Endothelial cell of umbilical vein (primary cell): ENCODE data around the gene DENND2A. TPM values are rescaled to one million over a fixed set of nuclear protein-coding genes. Genes with fewer than 3 reads are reported as not detected.

Experiments
- BruUV-seq: library from RNA; stranded (reverse); fragments of 400-500 nt; replicated peaks from 2 replicates; lab custom pipeline; 2021; lab: Mats Ljungman, UMichigan
- CTCF ChIA-PET: fragments of 300-600, 350-600 bp; sonication (Branson Sonifier 250); formaldehyde crosslinking; loops from one replicate; lab custom pipeline; 2021; ENCODE audit warnings: antibody characterized with exemption, inconsistent platforms; lab: Charles Lee
- POLR2A ChIA-PET: fragments of 300-600, 350-600 bp; sonication (Branson Sonifier 250); formaldehyde crosslinking; loops from one replicate; lab custom pipeline; 2021; ENCODE audit warnings: antibody characterized with exemption, inconsistent platforms; lab: Charles Lee
- DNase-seq: peaks from one replicate; pipeline ENCODE4 v3.0.0-alpha.2; 2011; ENCODE audit warnings: low read depth, low spot score
- FAIRE-seq: peaks from 2 replicates; lab custom pipeline; 2011; peaks lifted over from hg19 to GRCh38; lab: Jason Lieb, UNC
- H2AFZ ChIP-seq: 2 replicates; pipeline ENCODE4 v1.6.0; 2012; ENCODE audit warnings: low read depth, low read length, control low read depth, inconsistent platforms
- H3K27ac ChIP-seq: 2 replicates; pipeline ENCODE4 v1.5.1; 2011; ENCODE audit warnings: low read depth, mild to moderate bottlenecking, control low read depth, low read length, moderate library complexity; ENCODE audit not compliant: insufficient read depth
- H3K27me3 ChIP-seq, 2 experiments: 2 replicates each; pipeline versions ENCODE4 v1.6.0 to v1.6.1; 2011; ENCODE audit warnings: low read length in 2 of 2, mixed read lengths in 1 of 2; ENCODE audit not compliant: control insufficient read depth in 2 of 2, insufficient read depth in 2 of 2
- H3K36me3 ChIP-seq, 2 experiments: 2 replicates in 1 of 2; 3 replicates in 1 of 2; pipeline ENCODE4 v1.5.1; 2011; ENCODE audit warnings: low read length in 2 of 2, mild to moderate bottlenecking in 1 of 2, moderate library complexity in 1 of 2; ENCODE audit not compliant: control insufficient read depth in 2 of 2, insufficient read depth in 2 of 2; ENCODE audit errors: extremely low read depth in 1 of 2
- H3K4me1 ChIP-seq: 3 replicates; pipeline ENCODE4 v1.5.1; 2011; ENCODE audit warnings: mild to moderate bottlenecking, low read length; ENCODE audit not compliant: control insufficient read depth, insufficient read depth; ENCODE audit errors: extremely low read depth
- H3K4me2 ChIP-seq: 2 replicates; pipeline ENCODE4 v1.6.1; 2011; ENCODE audit warnings: low read length, control low read depth, mixed read lengths; ENCODE audit not compliant: insufficient read depth
- H3K4me3 ChIP-seq, 3 experiments: fragments of 200-600 bp in 1 of 3; sonication (generic), shearing (Covaris generic) in 1 of 3; replicated peaks in 1 of 3; 2 replicates each; pipeline ENCODE4 v1.5.1; 2011 to 2016; ENCODE audit warnings: control low read depth in 3 of 3, low read length in 3 of 3, mild to moderate bottlenecking in 2 of 3, inconsistent platforms in 1 of 3, low read depth in 1 of 3, moderate library complexity in 1 of 3; ENCODE audit not compliant: insufficient read depth in 1 of 3
- H3K79me2 ChIP-seq: 2 replicates; pipeline ENCODE4 v1.6.0; 2012; ENCODE audit warnings: low read length, inconsistent platforms; ENCODE audit not compliant: control insufficient read depth, insufficient read depth
- H3K9ac ChIP-seq: replicated peaks from 2 replicates; pipeline ENCODE3; 2011; ENCODE audit warnings: low read length, control low read depth; ENCODE audit not compliant: insufficient read depth; ENCODE audit errors: extremely low read depth
- H3K9me1 ChIP-seq: replicated peaks from 3 replicates; pipeline ENCODE4 v1.6.0; 2011; ENCODE audit warnings: mild to moderate bottlenecking, low read length; ENCODE audit not compliant: control insufficient read depth, insufficient read depth; ENCODE audit errors: extremely low read depth
- H3K9me3 ChIP-seq: replicated peaks from 2 replicates; pipeline ENCODE4 v1.5.1; 2012; ENCODE audit warnings: low read length, inconsistent platforms; ENCODE audit not compliant: control insufficient read depth, insufficient read depth
- H4K20me1 ChIP-seq: replicated peaks from 2 replicates; pipeline ENCODE3; 2011; ENCODE audit warnings: mild to moderate bottlenecking, low read length; ENCODE audit not compliant: control insufficient read depth, insufficient read depth; ENCODE audit errors: extremely low read depth
- EZH2 ChIP-seq: IDR thresholded peaks from 2 replicates; pipeline ENCODE4 v1.6.1; 2012; ENCODE audit warnings: borderline replicate concordance, low read depth, mild to moderate bottlenecking, moderate library complexity, low read length, inconsistent platforms; ENCODE audit not compliant: severe bottlenecking
- FOS ChIP-seq: IDR thresholded peaks from 2 replicates; pipeline ENCODE4 v1.6.1; 2011; ENCODE audit warnings: mild to moderate bottlenecking, low read length, moderate library complexity, borderline replicate concordance; ENCODE audit not compliant: insufficient read depth
- GATA2 ChIP-seq: IDR thresholded peaks from 2 replicates; pipeline ENCODE4 v1.7.0; 2011; ENCODE audit warnings: low read depth, mild to moderate bottlenecking, moderate library complexity, mixed read lengths, low read length; ENCODE audit not compliant: insufficient read length, insufficient read depth
- JUN ChIP-seq: IDR thresholded peaks from 2 replicates; pipeline ENCODE4 v1.6.1; 2011; ENCODE audit warnings: borderline replicate concordance, low read depth; ENCODE audit not compliant: insufficient read length, insufficient read depth
- MYC ChIP-seq: IDR thresholded peaks from one replicate; pipeline ENCODE4 v1.6.1; 2011; ENCODE audit warnings: mild to moderate bottlenecking, low read depth, low read length
- POLR2A ChIP-seq: IDR thresholded peaks from 2 replicates; pipeline ENCODE4 v1.6.1; 2012; ENCODE audit warnings: low read depth, mild to moderate bottlenecking, control low read depth, low read length
- POLR2AphosphoS5 ChIP-seq: IDR thresholded peaks from 2 replicates; pipeline ENCODE4 v1.6.1; 2012; ENCODE audit warnings: low read depth, mild to moderate bottlenecking, control low read depth, low read length, moderate library complexity; ENCODE audit not compliant: insufficient read depth
- dilution Hi-C: fragments of 300-500 bp; cut with MboI; formaldehyde crosslinking; loops from one replicate; pipeline ENCODE4 v1.15.0; 2019; ENCODE audit warnings: low sequenced_read_pairs; ENCODE audit not compliant: extremely low pct_ligation_motif_present
- intact Hi-C: fragments of 100-400 bp; cut with micrococcal nuclease; formaldehyde crosslinking; loops from one replicate; pipeline ENCODE4 v1.10.0; 2022
- polyA plus RNA-seq, 4 experiments: library from polyadenylated mRNA; depleted of rRNA in 3 of 4; stranded (reverse) in 3 of 4; unstranded in 1 of 4; fragments of >200 nt; gene quantifications; 2 replicates each; pipeline versions ENCODE4 v1.2.1 to v1.2.3, GENCODE V29; 2011 to 2012; ENCODE audit warnings: missing spikeins in 1 of 4
- total RNA-seq: library from RNA; stranded (reverse); gene quantifications from 2 replicates; pipeline ENCODE4 v1.2.3, GENCODE V29; 2021
- TF ChIP-seq, protein P1 (sequence below), 2 donors: IDR thresholded peaks; 1 replicate in 1 of 2; 2 replicates in 1 of 2; pipeline ENCODE4 v1.5.1; 2011; ENCODE audit warnings: low read length in 2 of 2, mild to moderate bottlenecking in 2 of 2, moderate library complexity in 2 of 2, control low read depth in 1 of 2, inconsistent platforms in 1 of 2, low read depth in 1 of 2; ENCODE audit not compliant: insufficient read depth in 1 of 2; ENCODE audit errors: extremely low read depth in 1 of 2
- TF ChIP-seq, protein P2 (sequence below): IDR thresholded peaks from 2 replicates; pipeline ENCODE4 v1.6.1; 2011; ENCODE audit not compliant: insufficient read depth, insufficient read length

The DENND2A gene
- total and polyA plus RNA-seq, 2 donors (not counting 3 experiments of a cell fraction or from before 2014, with no cell fraction given), result 0.33 TPM; not detected in 1

DNA sequence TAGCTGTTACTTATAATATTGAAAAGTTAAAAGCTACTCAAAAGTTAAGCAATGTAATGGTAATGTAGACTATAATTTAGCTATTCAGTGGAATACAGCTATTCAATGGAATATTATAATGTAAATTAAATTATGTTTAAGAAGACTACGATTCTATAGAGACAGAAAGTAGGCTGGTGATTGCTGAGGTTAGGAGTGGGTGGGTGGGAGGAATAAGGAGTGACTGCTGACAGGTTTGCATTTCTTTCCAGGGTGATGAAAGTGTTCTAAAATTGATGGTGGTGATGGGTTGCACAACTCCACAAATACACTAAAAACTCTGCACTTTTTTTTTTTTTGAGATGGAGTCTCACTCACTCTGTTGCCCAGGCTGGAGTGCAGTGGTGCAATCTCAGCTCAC, 21.4 kb downstream of the DENND2A start:
- H3K27me3 ChIP-seq, result no peaks in the 10 kb centered on the region
- no peak for FAIRE-seq
- no peaks in the 10 kb centered on the region for H3K36me3 ChIP-seq
- POLR2A ChIA-PET, result no interaction called here
- intact Hi-C loops, result no loop called here
- H3K4me2 ChIP-seq, result no peak overlapping the region
- no peaks in the 10 kb centered on the region for H3K9me1 ChIP-seq
- no peak overlapping the region for H3K4me3 ChIP-seq
- BruUV-seq, result no TSS peak
- TF ChIP-seq MYC (no peak), GATA2 (no peak), POLR2AphosphoS5 (no peak)
- TF ChIP-seq, protein P1, sequence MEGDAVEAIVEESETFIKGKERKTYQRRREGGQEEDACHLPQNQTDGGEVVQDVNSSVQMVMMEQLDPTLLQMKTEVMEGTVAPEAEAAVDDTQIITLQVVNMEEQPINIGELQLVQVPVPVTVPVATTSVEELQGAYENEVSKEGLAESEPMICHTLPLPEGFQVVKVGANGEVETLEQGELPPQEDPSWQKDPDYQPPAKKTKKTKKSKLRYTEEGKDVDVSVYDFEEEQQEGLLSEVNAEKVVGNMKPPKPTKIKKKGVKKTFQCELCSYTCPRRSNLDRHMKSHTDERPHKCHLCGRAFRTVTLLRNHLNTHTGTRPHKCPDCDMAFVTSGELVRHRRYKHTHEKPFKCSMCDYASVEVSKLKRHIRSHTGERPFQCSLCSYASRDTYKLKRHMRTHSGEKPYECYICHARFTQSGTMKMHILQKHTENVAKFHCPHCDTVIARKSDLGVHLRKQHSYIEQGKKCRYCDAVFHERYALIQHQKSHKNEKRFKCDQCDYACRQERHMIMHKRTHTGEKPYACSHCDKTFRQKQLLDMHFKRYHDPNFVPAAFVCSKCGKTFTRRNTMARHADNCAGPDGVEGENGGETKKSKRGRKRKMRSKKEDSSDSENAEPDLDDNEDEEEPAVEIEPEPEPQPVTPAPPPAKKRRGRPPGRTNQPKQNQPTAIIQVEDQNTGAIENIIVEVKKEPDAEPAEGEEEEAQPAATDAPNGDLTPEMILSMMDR (IDR thresholded peaks at IDR 0.05; ENCODE audit: extremely low read depth in 1 of 2, insufficient read depth in 1 of 2, low read depth in 1 of 2, low read length in 2 of 2), result no peak
- H2AFZ ChIP-seq, result no peak overlapping the region
- no peak for DNase-seq
- H4K20me1 ChIP-seq, result no peaks in the 10 kb centered on the region
- H3K4me1 ChIP-seq, result no peaks in the 10 kb centered on the region
- H3K79me2 ChIP-seq, result no peaks in the 10 kb centered on the region
- dilution Hi-C loops, result no loop called here
- no peak overlapping the region for H3K27ac ChIP-seq
- H3K9ac ChIP-seq, result no peak overlapping the region
- CTCF ChIA-PET, result no interaction called here
- no peaks in the 10 kb centered on the region for H3K9me3 ChIP-seq

DNA sequence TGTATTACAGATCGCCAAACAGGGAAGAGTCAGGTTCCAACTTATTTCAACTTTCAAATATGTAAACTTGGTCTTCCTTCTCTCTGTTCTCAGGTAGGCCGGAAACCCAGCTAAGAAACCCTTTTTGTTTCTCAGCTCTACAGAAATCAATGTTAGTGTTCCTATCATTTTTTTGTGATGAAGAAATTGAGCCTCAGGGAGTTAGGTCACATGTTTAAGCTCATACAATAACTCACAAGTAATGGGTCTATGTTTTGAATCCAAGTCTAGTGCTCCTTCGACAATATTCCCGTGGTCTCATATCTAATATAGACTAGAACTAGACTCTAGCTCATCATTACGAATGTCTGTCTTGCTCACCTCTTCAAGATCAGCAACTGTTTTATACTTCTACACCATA, 22.3 kb downstream of the DENND2A start:
- ChIA-PET CTCF (no interaction called here), POLR2A (no interaction called here)
- Histone ChIP-seq H3K4me3 (no peak overlapping the region), H2AFZ (no peak overlapping the region), H3K4me1 (no peaks in the 10 kb centered on the region), H3K4me2 (no peak overlapping the region), H4K20me1 (no peaks in the 10 kb centered on the region), H3K27ac (no peak overlapping the region), H3K36me3 (no peaks in the 10 kb centered on the region), H3K27me3 (no peaks in the 10 kb centered on the region), H3K9me1 (no peaks in the 10 kb centered on the region), H3K79me2 (no peaks in the 10 kb centered on the region), H3K9ac (no peak overlapping the region), H3K9me3 (no peaks in the 10 kb centered on the region)
- intact Hi-C loops (no loop called here), dilution Hi-C loops (no loop called here)
- BruUV-seq, result no TSS peak
- TF ChIP-seq POLR2A, result no peak
- no peak for TF ChIP-seq GATA2
- TF ChIP-seq, protein P1 (IDR thresholded peaks at IDR 0.05; ENCODE audit: extremely low read depth in 1 of 2, insufficient read depth in 1 of 2, low read depth in 1 of 2, low read length in 2 of 2), result no peak
- TF ChIP-seq EZH2, result no peak
- TF ChIP-seq, protein P2, sequence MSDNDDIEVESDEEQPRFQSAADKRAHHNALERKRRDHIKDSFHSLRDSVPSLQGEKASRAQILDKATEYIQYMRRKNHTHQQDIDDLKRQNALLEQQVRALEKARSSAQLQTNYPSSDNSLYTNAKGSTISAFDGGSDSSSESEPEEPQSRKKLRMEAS, result no peak
- TF ChIP-seq MYC, result no peak
- no peak for TF ChIP-seq FOS
- no peak for TF ChIP-seq POLR2AphosphoS5
- no peak for TF ChIP-seq JUN
- no peak for DNase-seq
- FAIRE-seq, result no peak
